B cell (primary cell): ENCODE data around the gene EIF5A. TPM values are rescaled to one million over a fixed set of nuclear protein-coding genes. Genes with fewer than 3 reads are reported as not detected.
A peak's percentile ranks its signal among the peaks of the same experiment; 100 is the strongest.

Experiments
- ATAC-seq: fragments of 200-7000 bp; cut with Tn5 transposase; one replicate; pipeline ENCODE4 v1.10.0; 2021; ENCODE audit warnings: low read depth, mild to moderate bottlenecking, moderate number of reproducible peaks, moderate library complexity
- CTCF ChIA-PET: fragments of 350-600 bp; sonication (Branson Sonifier 250); formaldehyde crosslinking; loops from one replicate; lab custom pipeline; 2021; ENCODE audit warnings: antibody characterized with exemption, inconsistent platforms; lab: Charles Lee
- POLR2A ChIA-PET: fragments of 350-600 bp; sonication (Branson Sonifier 250); formaldehyde crosslinking; loops from one replicate; lab custom pipeline; 2021; ENCODE audit warnings: antibody characterized with exemption; lab: Charles Lee
- DNase-seq: peaks from one replicate; pipeline ENCODE4 v3.0.0; 2013
- H2AFZ ChIP-seq: 2 replicates; pipeline ENCODE4 v1.6.1; 2012; ENCODE audit warnings: mild to moderate bottlenecking, low read depth, low read length; ENCODE audit not compliant: insufficient read depth, poor library complexity, severe bottlenecking
- H3K27ac ChIP-seq, 2 donors: 1 replicate in 1 of 2; 2 replicates in 1 of 2; pipeline ENCODE4 v1.5.1; 2012 to 2013; ENCODE audit warnings: low read length in 2 of 2, mild to moderate bottlenecking in 2 of 2, moderate library complexity in 1 of 2
- H3K27me3 ChIP-seq, 4 experiments: fragments of 200-600 bp in 1 of 4; sonication (generic) in 1 of 4; replicated peaks in 1 of 4; 1 replicate in 2 of 4; 2 replicates in 2 of 4; pipeline versions ENCODE4 v1.6.1 to v1.7.0; 2013 to 2016; ENCODE audit warnings: low read length in 3 of 4, mild to moderate bottlenecking in 2 of 4, mixed read lengths in 1 of 4, moderate library complexity in 1 of 4; ENCODE audit not compliant: insufficient read depth in 4 of 4, control insufficient read depth in 3 of 4; ENCODE audit errors: control extremely low read depth in 1 of 4
- H3K36me3 ChIP-seq, 2 experiments: replicated peaks in 1 of 2; 1 replicate in 1 of 2; 2 replicates in 1 of 2; pipeline versions ENCODE4 v1.6.1 to v1.7.1; 2013; ENCODE audit warnings: low read length in 1 of 2; ENCODE audit not compliant: insufficient read depth in 2 of 2, control insufficient read depth in 1 of 2; ENCODE audit errors: control extremely low read depth in 1 of 2, extremely low read depth in 1 of 2
- H3K4me1 ChIP-seq, 2 donors: fragments of 200-600 bp in 1 of 2; sonication (generic) in 1 of 2; 1 replicate in 1 of 2; 2 replicates in 1 of 2; pipeline versions ENCODE4 v1.5.1 to v1.6.1; 2013 to 2017; ENCODE audit warnings: low read length in 2 of 2; ENCODE audit not compliant: control insufficient read depth in 2 of 2, insufficient read depth in 2 of 2
- H3K4me2 ChIP-seq: replicated peaks from 2 replicates; pipeline ENCODE3; 2012; ENCODE audit warnings: mild to moderate bottlenecking, low read depth, low read length; ENCODE audit not compliant: poor library complexity, severe bottlenecking
- H3K4me3 ChIP-seq, 5 experiments: fragments of 200-600 bp in 1 of 5; sonication (generic) in 1 of 5; 1 replicate in 3 of 5; 2 replicates in 2 of 5; pipeline versions ENCODE4 v1.5.1 to v1.7.0; 2011 to 2016; ENCODE audit warnings: low read length in 4 of 5, mild to moderate bottlenecking in 4 of 5, low read depth in 2 of 5, control low read depth in 1 of 5, moderate library complexity in 1 of 5; ENCODE audit not compliant: insufficient read depth in 1 of 5; ENCODE audit errors: control extremely low read depth in 1 of 5, extremely low read depth in 1 of 5
- H3K79me2 ChIP-seq: fragments of 200-600 bp; sonication (generic); one replicate; pipeline ENCODE4 v1.6.0; 2016; ENCODE audit warnings: low read length; ENCODE audit not compliant: control insufficient read depth, insufficient read depth
- H3K9ac ChIP-seq: fragments of 200-600 bp; sonication (generic); 2 replicates; pipeline ENCODE4 v1.6.1; 2017; ENCODE audit warnings: mild to moderate bottlenecking, low read length, moderate library complexity
- H3K9me3 ChIP-seq, 3 donors: one replicate each; pipeline versions ENCODE4 v1.6.1 to v1.7.1; 2013; ENCODE audit warnings: low read length in 2 of 3; ENCODE audit not compliant: control insufficient read depth in 2 of 3, insufficient read depth in 1 of 3; ENCODE audit errors: control extremely low read depth in 1 of 3
- H4K20me1 ChIP-seq: 2 replicates; pipeline ENCODE4 v1.6.0; 2012; ENCODE audit warnings: mild to moderate bottlenecking, low read length; ENCODE audit not compliant: insufficient read depth, control insufficient read depth, poor library complexity, severe bottlenecking
- H3K27ac Mint-ChIP-seq: one replicate; pipeline ENCODE4 v1.8.0; 2021; ENCODE audit warnings: mixed read lengths
- H3K27me3 Mint-ChIP-seq: one replicate; pipeline ENCODE4 v1.8.0; 2021; ENCODE audit warnings: mixed read lengths
- H3K4me1 Mint-ChIP-seq: one replicate; pipeline ENCODE4 v1.8.0; 2021; ENCODE audit warnings: mixed read lengths
- H3K4me3 Mint-ChIP-seq: one replicate; pipeline ENCODE4 v1.8.0; 2021; ENCODE audit warnings: mixed read lengths
- H3K9me3 Mint-ChIP-seq: one replicate; pipeline ENCODE4 v1.8.0; 2022; ENCODE audit warnings: mixed read lengths; ENCODE audit not compliant: insufficient read depth
- EZH2 ChIP-seq: IDR thresholded peaks from 2 replicates; pipeline ENCODE4 v1.6.1; 2012; ENCODE audit warnings: borderline replicate concordance, low read depth, mild to moderate bottlenecking, moderate library complexity, low read length; ENCODE audit not compliant: insufficient read depth, poor library complexity, severe bottlenecking
- WGBS: methylation state at CpG from one replicate; pipeline ENCODE4 v1.1.5; 2013; ENCODE audit warnings: missing lambda C conversion rate; ENCODE audit not compliant: insufficient coverage; 5-methylcytosine and 5-hydroxymethylcytosine counted together
- intact Hi-C: fragments of 100-400 bp; cut with micrococcal nuclease; formaldehyde crosslinking; loops from one replicate; pipeline ENCODE4 v1.10.0; 2022
- polyA plus RNA-seq: library from polyadenylated mRNA; depleted of rRNA; stranded (reverse); fragments of >200 nt; gene quantifications from 2 replicates; pipeline ENCODE4 v1.2.3, GENCODE V29; 2012
- total RNA-seq, 2 donors: library from RNA; stranded (reverse); fragments of 120-200 nt in 1 of 2; gene quantifications; 1 replicate in 1 of 2; 2 replicates in 1 of 2; pipeline versions ENCODE4 v1.2.3 to v1.2.4, GENCODE V29; 2013 to 2022
- TF ChIP-seq, protein P1 (sequence below): fragments of 200-600 bp; IDR thresholded peaks from one replicate; pipeline ENCODE4 v1.8.0; 2022; ENCODE audit warnings: antibody characterized with exemption, mild to moderate bottlenecking

EIF5A gene
- total and polyA plus RNA-seq, 2 donors (not counting 1 experiment from before 2014, with no cell fraction given), result 233 to 576 TPM

DNA sequence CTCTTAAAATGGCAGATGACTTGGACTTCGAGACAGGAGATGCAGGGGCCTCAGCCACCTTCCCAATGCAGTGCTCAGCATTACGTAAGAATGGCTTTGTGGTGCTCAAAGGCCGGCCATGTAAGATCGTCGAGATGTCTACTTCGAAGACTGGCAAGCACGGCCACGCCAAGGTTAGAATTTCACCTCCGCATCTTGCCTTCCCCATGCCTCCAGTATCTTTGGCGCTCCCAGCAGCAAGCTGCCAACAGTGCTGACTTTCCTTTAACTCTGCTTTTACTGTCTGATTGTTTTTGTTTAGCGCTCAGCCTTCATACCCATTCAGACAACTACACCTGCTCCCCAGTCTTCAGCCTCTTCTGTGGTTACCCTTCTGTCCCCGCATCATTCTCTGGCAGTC, 2.2 kb downstream of the EIF5A start:
- H3K9ac ChIP-seq, result peak overlapping the region; percentile 97
- peaks cover 5 to 50% of the 10 kb centered on the region in 2 experiments for H3K36me3 ChIP-seq
- peaks cover 65% of the 10 kb centered on the region for H3K79me2 ChIP-seq
- H4K20me1 ChIP-seq, result peaks cover 65% of the 10 kb centered on the region
- POLR2A ChIA-PET, result interaction anchor here (0.6 to 1.9 kb wide), 7 partner anchors 14 to 864 kb away, joined by 3 to 18 read pairs (median 4); partner anchors contain the start of genes NEURL4 and TP53
- CTCF ChIA-PET, result interaction anchor here (0.9 to 1.9 kb wide), 7 partner anchors 12 to 44 kb away, joined by 3 to 5 read pairs (median 5); no protein-coding TSS in a partner anchor
- H3K4me3 ChIP-seq, result peak overlapping the region in 4 of 5 experiments; percentile 81 to 96 (median 95)
- H3K27ac ChIP-seq, result peak overlapping the region; percentile 98 to 99
- DNase-seq (no peak), ATAC-seq (no peak)
- Mint-ChIP-seq H3K9me3 (no peaks in the 10 kb centered on the region), H3K4me3 (peak overlapping the region; percentile 95), H3K4me1 (peaks cover 63% of the 10 kb centered on the region), H3K27ac (peak overlapping the region; percentile 97), H3K27me3 (no peaks in the 10 kb centered on the region)
- peaks cover 27 to 57% of the 10 kb centered on the region in 2 donors for H3K4me1 ChIP-seq
- no peak overlapping the region for H2AFZ ChIP-seq
- WGBS, result 77% methylated on average over 11 of the region's 12 CpGs
- no peaks in the 10 kb centered on the region for H3K27me3 ChIP-seq
- H3K4me2 ChIP-seq, result peak overlapping the region; percentile 93
- no peaks in the 10 kb centered on the region for H3K9me3 ChIP-seq
- intact Hi-C loops, result loop anchor here (5.0 kb wide), 1 partner anchor 148 kb away; no protein-coding TSS in a partner anchor
- TF ChIP-seq, protein P1, sequence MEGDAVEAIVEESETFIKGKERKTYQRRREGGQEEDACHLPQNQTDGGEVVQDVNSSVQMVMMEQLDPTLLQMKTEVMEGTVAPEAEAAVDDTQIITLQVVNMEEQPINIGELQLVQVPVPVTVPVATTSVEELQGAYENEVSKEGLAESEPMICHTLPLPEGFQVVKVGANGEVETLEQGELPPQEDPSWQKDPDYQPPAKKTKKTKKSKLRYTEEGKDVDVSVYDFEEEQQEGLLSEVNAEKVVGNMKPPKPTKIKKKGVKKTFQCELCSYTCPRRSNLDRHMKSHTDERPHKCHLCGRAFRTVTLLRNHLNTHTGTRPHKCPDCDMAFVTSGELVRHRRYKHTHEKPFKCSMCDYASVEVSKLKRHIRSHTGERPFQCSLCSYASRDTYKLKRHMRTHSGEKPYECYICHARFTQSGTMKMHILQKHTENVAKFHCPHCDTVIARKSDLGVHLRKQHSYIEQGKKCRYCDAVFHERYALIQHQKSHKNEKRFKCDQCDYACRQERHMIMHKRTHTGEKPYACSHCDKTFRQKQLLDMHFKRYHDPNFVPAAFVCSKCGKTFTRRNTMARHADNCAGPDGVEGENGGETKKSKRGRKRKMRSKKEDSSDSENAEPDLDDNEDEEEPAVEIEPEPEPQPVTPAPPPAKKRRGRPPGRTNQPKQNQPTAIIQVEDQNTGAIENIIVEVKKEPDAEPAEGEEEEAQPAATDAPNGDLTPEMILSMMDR, result no peak
- no peak for TF ChIP-seq EZH2

- Histone ChIP-seq H2AFZ (no peak overlapping the region), H3K4me3 (no peak overlapping the region), H3K27me3 (no peaks in the 10 kb centered on the region), H3K36me3 (peaks cover 5 to 55% of the 10 kb centered on the region in 2 experiments), H3K4me1 (peaks cover 34 to 65% of the 10 kb centered on the region in 2 donors), H3K9me3 (no peaks in the 10 kb centered on the region), H3K9ac (no peak overlapping the region), H3K4me2 (no peak overlapping the region), H3K79me2 (peaks cover 73% of the 10 kb centered on the region), H4K20me1 (peaks cover 68% of the 10 kb centered on the region), H3K27ac (peak overlapping the region in 1 of 2 donors; percentile 99)
- no peak for DNase-seq
- Mint-ChIP-seq H3K27ac (peak overlapping the region; percentile 97), H3K27me3 (no peaks in the 10 kb centered on the region), H3K9me3 (no peaks in the 10 kb centered on the region), H3K4me1 (peaks cover 73% of the 10 kb centered on the region), H3K4me3 (peak overlapping the region; percentile 95)
- POLR2A ChIA-PET, result interaction anchor here (0.6 to 0.8 kb wide), 2 partner anchors 36 to 38 kb away, joined by 3 to 7 read pairs; no protein-coding TSS in a partner anchor
- no peak for ATAC-seq
- WGBS, result 98% methylated on average over 6 of the region's 7 CpGs
- CTCF ChIA-PET, result interaction anchor here (1.0 to 1.8 kb wide), 2 partner anchors 15 to 30 kb away, joined by 3 to 4 read pairs; partner anchors contain the start of gene SLC2A4
- intact Hi-C loops, result no loop called here
- no peak for TF ChIP-seq EZH2
- TF ChIP-seq, protein P1, result no peak
These were observed 3.8 kb downstream of the EIF5A start for GRCh38 chr17:7311110-7311705.
